ENCODE results near the gene NR1I3.
A peak's percentile ranks its signal among the peaks of the same experiment; 100 is the strongest.

NR1I3 gene

GRCh38 chr1:161200421-161200991, 37.5 kb downstream of the NR1I3 start:
- H3K4me3 ChIP-seq (ENCODE audit: low read depth, low read length): no peak overlapping the region
- H3K27me3 ChIP-seq (ENCODE audit: insufficient read depth, low read length): no peaks in the 10 kb centered on the region
- H2AFZ ChIP-seq (ENCODE audit: low read length, unreplicated experiment): no peak overlapping the region
- peaks cover 70% of the 10 kb centered on the region for H3K4me1 ChIP-seq (ENCODE audit: control insufficient read depth, insufficient read depth, low read length, unreplicated experiment)
- peaks cover 52% of the 10 kb centered on the region for H3K79me2 ChIP-seq (ENCODE audit: control insufficient read depth, insufficient read depth, low read length, unreplicated experiment)
- peak overlapping the region; percentile 99 for H3K27ac ChIP-seq (ENCODE audit: low read depth, low read length)
- H3K36me3 ChIP-seq (ENCODE audit: insufficient read depth, low read length): peaks cover 11% of the 10 kb centered on the region; the same call in 1 of the 2 replicates

GRCh38 chr1:161199506-161200139, 38.4 kb downstream of the NR1I3 start:
- Histone ChIP-seq H3K27ac (ENCODE audit: low read depth, low read length) (peak overlapping the region; percentile 99), H3K79me2 (ENCODE audit: control insufficient read depth, insufficient read depth, low read length, unreplicated experiment) (peaks cover 46% of the 10 kb centered on the region), H3K36me3 (ENCODE audit: insufficient read depth, low read length) (peaks cover 11% of the 10 kb centered on the region; the same call in 1 of the 2 replicates), H2AFZ (ENCODE audit: low read length, unreplicated experiment) (peak overlapping the region; percentile 63), H3K4me3 (ENCODE audit: low read depth, low read length) (peak overlapping the region; percentile 55), H3K27me3 (ENCODE audit: insufficient read depth, low read length) (no peaks in the 10 kb centered on the region), H3K4me1 (ENCODE audit: control insufficient read depth, insufficient read depth, low read length, unreplicated experiment) (peaks cover 74% of the 10 kb centered on the region)

- Histone ChIP-seq H3K27me3 (ENCODE audit: insufficient read depth, low read length) (no peaks in the 10 kb centered on the region), H3K27ac (ENCODE audit: low read depth, low read length) (peak within 1 kb of the TSS; percentile 99), H3K79me2 (ENCODE audit: control insufficient read depth, insufficient read depth, low read length, unreplicated experiment) (peaks cover 40% of the 10 kb centered on the region), H3K4me1 (ENCODE audit: control insufficient read depth, insufficient read depth, low read length, unreplicated experiment) (peaks cover 75% of the 10 kb centered on the region), H2AFZ (ENCODE audit: low read length, unreplicated experiment) (peak within 1 kb of the TSS; percentile 63), H3K4me3 (ENCODE audit: low read depth, low read length) (peak within 1 kb of the TSS; percentile 87), H3K36me3 (ENCODE audit: insufficient read depth, low read length) (peaks cover 6% of the 10 kb centered on the region; the same call in 1 of the 2 replicates)
Observed at GRCh38 chr1:161198897-161199431, 39.0 kb downstream of the NR1I3 start, which contains the start of gene ADAMTS4. ADAMTS4 (minus strand) TSS chr1:161199054; CDS start chr1:161198627, 427 bp downstream.

GRCh38 chr1:161198194-161198896, 39.7 kb downstream of the NR1I3 start:
- Histone ChIP-seq H2AFZ (ENCODE audit: low read length, unreplicated experiment) (no peak overlapping the region), H3K79me2 (ENCODE audit: control insufficient read depth, insufficient read depth, low read length, unreplicated experiment) (peaks cover 34% of the 10 kb centered on the region), H3K27me3 (ENCODE audit: insufficient read depth, low read length) (no peaks in the 10 kb centered on the region), H3K4me3 (ENCODE audit: low read depth, low read length) (peak overlapping the region; percentile 87), H3K36me3 (ENCODE audit: insufficient read depth, low read length) (no peaks in the 10 kb centered on the region; the same call in 1 of the 2 replicates), H3K4me1 (ENCODE audit: control insufficient read depth, insufficient read depth, low read length, unreplicated experiment) (peaks cover 75% of the 10 kb centered on the region), H3K27ac (ENCODE audit: low read depth, low read length) (peak overlapping the region; percentile 99)

GRCh38 chr1:161197560-161198193, 40.3 kb downstream of the NR1I3 start:
- peak overlapping the region; percentile 99 for H3K27ac ChIP-seq (ENCODE audit: low read depth, low read length)
- H3K4me1 ChIP-seq (ENCODE audit: control insufficient read depth, insufficient read depth, low read length, unreplicated experiment): peaks cover 71% of the 10 kb centered on the region
- peaks cover 27% of the 10 kb centered on the region for H3K79me2 ChIP-seq (ENCODE audit: control insufficient read depth, insufficient read depth, low read length, unreplicated experiment)
- peak overlapping the region; percentile 87 for H3K4me3 ChIP-seq (ENCODE audit: low read depth, low read length)
- peak overlapping the region; percentile 71 for H2AFZ ChIP-seq (ENCODE audit: low read length, unreplicated experiment)
- H3K27me3 ChIP-seq (ENCODE audit: insufficient read depth, low read length): no peaks in the 10 kb centered on the region
- H3K36me3 ChIP-seq (ENCODE audit: insufficient read depth, low read length): no peaks in the 10 kb centered on the region; the same call in 1 of the 2 replicates

GRCh38 chr1:161196521-161197451, 41.2 kb downstream of the NR1I3 start:
- Histone ChIP-seq H3K79me2 (ENCODE audit: control insufficient read depth, insufficient read depth, low read length, unreplicated experiment) (peaks cover 22% of the 10 kb centered on the region), H3K27ac (ENCODE audit: low read depth, low read length) (peak overlapping the region; percentile 99), H3K27me3 (ENCODE audit: insufficient read depth, low read length) (no peaks in the 10 kb centered on the region), H2AFZ (ENCODE audit: low read length, unreplicated experiment) (peak overlapping the region; percentile 71), H3K4me1 (ENCODE audit: control insufficient read depth, insufficient read depth, low read length, unreplicated experiment) (peaks cover 69% of the 10 kb centered on the region), H3K4me3 (ENCODE audit: low read depth, low read length) (peak overlapping the region; percentile 87), H3K36me3 (ENCODE audit: insufficient read depth, low read length) (no peaks in the 10 kb centered on the region; the same call in 1 of the 2 replicates)

- peak overlapping the region; percentile 87 for H3K4me3 ChIP-seq (ENCODE audit: low read depth, low read length)
- peaks cover 62% of the 10 kb centered on the region for H3K4me1 ChIP-seq (ENCODE audit: control insufficient read depth, insufficient read depth, low read length, unreplicated experiment)
- H2AFZ ChIP-seq (ENCODE audit: low read length, unreplicated experiment): no peak overlapping the region
- H3K36me3 ChIP-seq (ENCODE audit: insufficient read depth, low read length): no peaks in the 10 kb centered on the region; the same call in 1 of the 2 replicates
- H3K27ac ChIP-seq (ENCODE audit: low read depth, low read length): peak overlapping the region; percentile 99; the same call in 1 of the 2 replicates
- peaks cover 22% of the 10 kb centered on the region for H3K79me2 ChIP-seq (ENCODE audit: control insufficient read depth, insufficient read depth, low read length, unreplicated experiment)
- no peaks in the 10 kb centered on the region for H3K27me3 ChIP-seq (ENCODE audit: insufficient read depth, low read length)
Observed at GRCh38 chr1:161196111-161196510, 41.9 kb downstream of the NR1I3 start.

- H3K4me3 ChIP-seq (ENCODE audit: low read depth, low read length): no peak overlapping the region
- no peaks in the 10 kb centered on the region for H3K27me3 ChIP-seq (ENCODE audit: insufficient read depth, low read length)
- peaks cover 53% of the 10 kb centered on the region for H3K4me1 ChIP-seq (ENCODE audit: control insufficient read depth, insufficient read depth, low read length, unreplicated experiment)
- H3K36me3 ChIP-seq (ENCODE audit: insufficient read depth, low read length): no peaks in the 10 kb centered on the region; the same call in 1 of the 2 replicates
- peaks cover 22% of the 10 kb centered on the region for H3K79me2 ChIP-seq (ENCODE audit: control insufficient read depth, insufficient read depth, low read length, unreplicated experiment)
- H2AFZ ChIP-seq (ENCODE audit: low read length, unreplicated experiment): no peak overlapping the region
- no peak overlapping the region for H3K27ac ChIP-seq (ENCODE audit: low read depth, low read length)
Observed at GRCh38 chr1:161195171-161195570, 42.8 kb downstream of the NR1I3 start.

GRCh38 chr1:161193561-161194235, 44.3 kb downstream of the NR1I3 start:
- H3K79me2 ChIP-seq (ENCODE audit: control insufficient read depth, insufficient read depth, low read length, unreplicated experiment): peaks cover 22% of the 10 kb centered on the region
- H3K36me3 ChIP-seq (ENCODE audit: insufficient read depth, low read length): peaks cover 2% of the 10 kb centered on the region; the same call in 1 of the 2 replicates
- peak overlapping the region; percentile 12; the same call in 1 of the 2 replicates for H3K27ac ChIP-seq (ENCODE audit: low read depth, low read length)
- no peak overlapping the region for H3K4me3 ChIP-seq (ENCODE audit: low read depth, low read length)
- H2AFZ ChIP-seq (ENCODE audit: low read length, unreplicated experiment): no peak overlapping the region
- no peaks in the 10 kb centered on the region for H3K27me3 ChIP-seq (ENCODE audit: insufficient read depth, low read length)
- H3K4me1 ChIP-seq (ENCODE audit: control insufficient read depth, insufficient read depth, low read length, unreplicated experiment): peaks cover 48% of the 10 kb centered on the region

All from ACC112 (cell line).